A549 (cell line): ENCODE measurements around the gene SCRT2. TPM values are rescaled to one million over a fixed set of nuclear protein-coding genes. Genes with fewer than 3 reads are reported as not detected.

Source experiments
- BCL3 ChIP-seq: fragments of >200 bp; sonication (Bioruptor Twin); formaldehyde crosslinking; IDR thresholded peaks from 3 replicates; pipeline ENCODE4 v1.6.1; 2016
- CBX8 ChIP-seq: fragments of 200-600 bp; sonication (generic); IDR thresholded peaks from 2 replicates; pipeline ENCODE4 v1.6.1; 2016
- CHD2 ChIP-seq: fragments of 150-350 bp; IDR thresholded peaks from 2 replicates; pipeline ENCODE4 v1.6.1; 2014; ENCODE audit warnings: low read length; ENCODE audit not compliant: partially characterized antibody
- CHD4 ChIP-seq: fragments of 200-600 bp; sonication (generic); IDR thresholded peaks from 2 replicates; pipeline ENCODE4 v1.6.1; 2016; ENCODE audit warnings: antibody characterized with exemption, mild to moderate bottlenecking, borderline replicate concordance
- FOSL2 ChIP-seq, 2 experiments: fragments of 450-650 bp in 1 of 2; fragments of >200 bp in 1 of 2; sonication (Bioruptor Twin) in 1 of 2; formaldehyde crosslinking; IDR thresholded peaks; 2 replicates each; pipeline versions ENCODE4 v1.5.0 to v1.6.1; 2016 to 2020; ENCODE audit warnings: mild to moderate bottlenecking in 1 of 2, moderate library complexity in 1 of 2
- FOXS1 ChIP-seq: fragments of 250-450 bp; sonication (Bioruptor Pico); IDR thresholded peaks from 2 replicates; pipeline ENCODE4 v1.5.0; 2020; ENCODE audit warnings: mild to moderate bottlenecking, moderate library complexity
- HES2 ChIP-seq: fragments of >200 bp; sonication (Bioruptor Twin); formaldehyde crosslinking; IDR thresholded peaks from 2 replicates; pipeline ENCODE4 v1.6.1; 2016
- HEYL ChIP-seq: fragments of 250-450 bp; sonication (Bioruptor Pico); IDR thresholded peaks from 2 replicates; pipeline ENCODE4 v1.8.0; 2021; ENCODE audit warnings: mild to moderate bottlenecking, moderate library complexity
- HOXB5 ChIP-seq: fragments of 250-450 bp; sonication (Bioruptor Pico); IDR thresholded peaks from 2 replicates; pipeline ENCODE4 v1.5.0; 2020; ENCODE audit warnings: mild to moderate bottlenecking, moderate library complexity
- JUN ChIP-seq, 2 experiments: fragments of >200 bp; sonication (Bioruptor Twin); formaldehyde crosslinking; IDR thresholded peaks; 2 replicates in 1 of 2; 3 replicates in 1 of 2; pipeline ENCODE4 v1.6.1; 2016 to 2017
- JUNB ChIP-seq: fragments of >200 bp; sonication (Bioruptor Twin); formaldehyde crosslinking; IDR thresholded peaks from 2 replicates; pipeline ENCODE4 v1.6.1; 2016
- NFE2L2 ChIP-seq: fragments of 150-350 bp; conservative IDR thresholded peaks from 2 replicates; pipeline ENCODE4 v1.6.1; 2014; ENCODE audit warnings: low read length
- RCOR1 ChIP-seq: fragments of 150-350 bp; IDR thresholded peaks from 2 replicates; pipeline ENCODE4 v1.6.1; 2014; ENCODE audit warnings: antibody characterized with exemption, low read length, low read depth
- RFX5 ChIP-seq: fragments of 450-650 bp; IDR thresholded peaks from 2 replicates; pipeline ENCODE4 v1.7.1; 2014; ENCODE audit warnings: antibody characterized with exemption, mild to moderate bottlenecking, moderate library complexity
- RNF2 ChIP-seq: fragments of 200-600 bp; sonication (generic); IDR thresholded peaks from 2 replicates; pipeline ENCODE4 v1.6.1; 2016; ENCODE audit warnings: low read depth, mild to moderate bottlenecking, antibody characterized with exemption, moderate library complexity, borderline replicate concordance
- SREBF2 ChIP-seq: fragments of 450-650 bp; IDR thresholded peaks from 2 replicates; pipeline ENCODE4 v1.6.1; 2014; ENCODE audit warnings: mild to moderate bottlenecking, moderate library complexity
- TFCP2L1 ChIP-seq: fragments of 250-450 bp; sonication (Bioruptor Pico); IDR thresholded peaks from 2 replicates; pipeline ENCODE4 v1.5.0; 2021; ENCODE audit warnings: mild to moderate bottlenecking
- USF2 ChIP-seq: fragments of 450-650 bp; IDR thresholded peaks from 2 replicates; pipeline ENCODE4 v1.6.1; 2014; ENCODE audit warnings: antibody characterized with exemption
- ZNF302 ChIP-seq: fragments of 250-450 bp; sonication (Bioruptor Pico); IDR thresholded peaks from 2 replicates; pipeline ENCODE4 v1.9.0; 2021; ENCODE audit warnings: inconsistent platforms, mild to moderate bottlenecking, moderate library complexity
- polyA plus RNA-seq, 4 experiments: library from polyadenylated mRNA; depleted of rRNA in 3 of 4; stranded (reverse); fragments of >200 nt; fragmentation: RNase III in 1 of 4; extraction: RNeasy Plus Mini Kit Qiagen cat#74134 plus additional on column Dnase treatment in 1 of 4; gene quantifications; 2 replicates in 3 of 4; 3 replicates in 1 of 4; pipeline ENCODE4 v1.2.3, GENCODE V29; 2011 to 2017
- TF ChIP-seq, protein P1 (sequence below): IDR thresholded peaks from 2 replicates; pipeline ENCODE4 v1.6.1; 2012
- TF ChIP-seq, protein P2 (sequence below): fragments of 150-350 bp; IDR thresholded peaks from 2 replicates; pipeline ENCODE4 v1.6.1; 2014; ENCODE audit warnings: low read depth, mild to moderate bottlenecking, low read length
- TF ChIP-seq, protein P3 (sequence below): fragments of 250-450 bp; sonication (Bioruptor Pico); IDR thresholded peaks from 2 replicates; pipeline ENCODE4 v1.5.0; 2021; ENCODE audit warnings: mild to moderate bottlenecking, moderate library complexity, borderline replicate concordance
- TF ChIP-seq, protein P4 (sequence below): IDR thresholded peaks from 2 replicates; pipeline ENCODE4 v1.6.1; 2012; ENCODE audit warnings: low read depth, borderline replicate concordance

The SCRT2 gene
- polyA plus RNA-seq, 2 of the 4 experiments (the other 2 are of a cell fraction) = not detected

- TF ChIP-seq USF2 (no peak), CHD4 (no peak), ZNF302 (CRISPR knock-in tag) (0 out of 2 replicates have a peak, but pooled peaks have one; percentile 47), HOXB5 (CRISPR knock-in tag) (0 out of 2 replicates have a peak, but pooled peaks have one; percentile 6), CHD2 (no peak), BCL3 (no peak), CBX8 (no peak), SREBF2 (no peak), TFCP2L1 (no peak; the same call in 1 of the 2 replicates), NFE2L2 (no peak), HEYL (CRISPR knock-in tag) (no peak), RCOR1 (no peak), RNF2 (no peak), FOXS1 (no peak), JUN (IDR thresholded peaks at IDR 0.05) (no peak), RFX5 (no peak), FOSL2 (IDR thresholded peaks at IDR 0.05) (no peak), FOSL2 (CRISPR knock-in tag; IDR thresholded peaks at IDR 0.05) (peak; percentile 9; the same call in 1 of the 2 replicates), HES2 (no peak), JUNB (no peak)
- TF ChIP-seq, protein P1, sequence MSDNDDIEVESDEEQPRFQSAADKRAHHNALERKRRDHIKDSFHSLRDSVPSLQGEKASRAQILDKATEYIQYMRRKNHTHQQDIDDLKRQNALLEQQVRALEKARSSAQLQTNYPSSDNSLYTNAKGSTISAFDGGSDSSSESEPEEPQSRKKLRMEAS = peak; percentile 81
- TF ChIP-seq, protein P2, sequence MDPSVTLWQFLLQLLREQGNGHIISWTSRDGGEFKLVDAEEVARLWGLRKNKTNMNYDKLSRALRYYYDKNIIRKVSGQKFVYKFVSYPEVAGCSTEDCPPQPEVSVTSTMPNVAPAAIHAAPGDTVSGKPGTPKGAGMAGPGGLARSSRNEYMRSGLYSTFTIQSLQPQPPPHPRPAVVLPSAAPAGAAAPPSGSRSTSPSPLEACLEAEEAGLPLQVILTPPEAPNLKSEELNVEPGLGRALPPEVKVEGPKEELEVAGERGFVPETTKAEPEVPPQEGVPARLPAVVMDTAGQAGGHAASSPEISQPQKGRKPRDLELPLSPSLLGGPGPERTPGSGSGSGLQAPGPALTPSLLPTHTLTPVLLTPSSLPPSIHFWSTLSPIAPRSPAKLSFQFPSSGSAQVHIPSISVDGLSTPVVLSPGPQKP = no peak
- TF ChIP-seq, protein P3, sequence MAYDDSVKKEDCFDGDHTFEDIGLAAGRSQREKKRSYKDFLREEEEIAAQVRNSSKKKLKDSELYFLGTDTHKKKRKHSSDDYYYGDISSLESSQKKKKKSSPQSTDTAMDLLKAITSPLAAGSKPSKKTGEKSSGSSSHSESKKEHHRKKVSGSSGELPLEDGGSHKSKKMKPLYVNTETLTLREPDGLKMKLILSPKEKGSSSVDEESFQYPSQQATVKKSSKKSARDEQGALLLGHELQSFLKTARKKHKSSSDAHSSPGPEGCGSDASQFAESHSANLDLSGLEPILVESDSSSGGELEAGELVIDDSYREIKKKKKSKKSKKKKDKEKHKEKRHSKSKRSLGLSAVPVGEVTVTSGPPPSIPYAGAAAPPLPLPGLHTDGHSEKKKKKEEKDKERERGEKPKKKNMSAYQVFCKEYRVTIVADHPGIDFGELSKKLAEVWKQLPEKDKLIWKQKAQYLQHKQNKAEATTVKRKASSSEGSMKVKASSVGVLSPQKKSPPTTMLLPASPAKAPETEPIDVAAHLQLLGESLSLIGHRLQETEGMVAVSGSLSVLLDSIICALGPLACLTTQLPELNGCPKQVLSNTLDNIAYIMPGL (CRISPR knock-in tag) = no peak
- TF ChIP-seq, protein P4, sequence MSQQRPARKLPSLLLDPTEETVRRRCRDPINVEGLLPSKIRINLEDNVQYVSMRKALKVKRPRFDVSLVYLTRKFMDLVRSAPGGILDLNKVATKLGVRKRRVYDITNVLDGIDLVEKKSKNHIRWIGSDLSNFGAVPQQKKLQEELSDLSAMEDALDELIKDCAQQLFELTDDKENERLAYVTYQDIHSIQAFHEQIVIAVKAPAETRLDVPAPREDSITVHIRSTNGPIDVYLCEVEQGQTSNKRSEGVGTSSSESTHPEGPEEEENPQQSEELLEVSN = peak; percentile 30; the same call in 1 of the 2 replicates
Measured at GRCh38 chr20:651713-652614, 23.6 kb downstream of the SCRT2 start (continued).
